NCI-H2196 (cell line): ENCODE results near the gene CCDC188.

ENCODE experiments used
- DNase-seq: peaks from one replicate; lab custom pipeline; 2025; ENCODE audit not compliant: unreplicated experiment; lab: John Stamatoyannopoulos, UW

Gene CCDC188

GRCh38 chr22:20135806-20136602, 14.9 kb downstream of the CCDC188 start:
- no peak for DNase-seq

- no peak for DNase-seq
Observed at GRCh38 chr22:20135265-20135664, 15.6 kb downstream of the CCDC188 start.

- no peak for DNase-seq
Observed at GRCh38 chr22:20133930-20134549, 16.8 kb downstream of the CCDC188 start.

- no peak for DNase-seq
Observed at GRCh38 chr22:20132686-20133246, 18.1 kb downstream of the CCDC188 start.

- DNase-seq: no peak
Observed at GRCh38 chr22:20131859-20132685, 18.8 kb downstream of the CCDC188 start.

GRCh38 chr22:20131597-20131858, 19.3 kb downstream of the CCDC188 start, which contains the start of gene ZDHHC8:
ZDHHC8 (plus strand) TSS chr22:20131804; CDS start chr22:20131948, 144 bp downstream.
- DNase-seq: no peak

- no peak for DNase-seq
Observed at GRCh38 chr22:20130731-20131596, 19.9 kb downstream of the CCDC188 start.

- no peak for DNase-seq
Observed at GRCh38 chr22:20130319-20130718, 20.5 kb downstream of the CCDC188 start.

- no peak for DNase-seq
Observed at GRCh38 chr22:20129747-20130014, 21.2 kb downstream of the CCDC188 start.

GRCh38 chr22:20128902-20129746, 21.7 kb downstream of the CCDC188 start:
- no peak for DNase-seq

GRCh38 chr22:20128619-20128901, 22.3 kb downstream of the CCDC188 start:
- no peak for DNase-seq

- no peak for DNase-seq
Observed at GRCh38 chr22:20127869-20128618, 22.8 kb downstream of the CCDC188 start.

GRCh38 chr22:20127318-20127868, 23.5 kb downstream of the CCDC188 start:
- DNase-seq: no peak

- no peak for DNase-seq
Observed at GRCh38 chr22:20126284-20127029, 24.4 kb downstream of the CCDC188 start.

GRCh38 chr22:20125201-20126174, 25.4 kb downstream of the CCDC188 start:
- no peak for DNase-seq

GRCh38 chr22:20124083-20124787, 26.6 kb downstream of the CCDC188 start:
- no peak for DNase-seq
